H9 (cell line): ENCODE results near the gene GNGT2. TPM values are rescaled to one million over a fixed set of nuclear protein-coding genes. Genes with fewer than 3 reads are reported as not detected.

Source experiments
- DNase-seq: peaks from one replicate; pipeline ENCODE4 v3.0.0-alpha.2; 2017
- H2AFZ ChIP-seq: one replicate; pipeline ENCODE4 v1.6.1; 2013; ENCODE audit warnings: mild to moderate bottlenecking, low read length, control low read depth, moderate library complexity
- H2AK5ac ChIP-seq: 2 replicates; pipeline ENCODE4 v1.6.1; 2013; ENCODE audit warnings: low read length, control low read depth, mixed read lengths; ENCODE audit not compliant: insufficient read length
- H2BK120ac ChIP-seq: one replicate; pipeline ENCODE4 v1.6.1; 2013; ENCODE audit warnings: low read depth, mild to moderate bottlenecking, low read length, control low read depth, inconsistent platforms; ENCODE audit not compliant: poor library complexity, severe bottlenecking
- H2BK12ac ChIP-seq: 2 replicates; pipeline ENCODE4 v1.6.1; 2013; ENCODE audit warnings: low read length, control low read depth, mixed read lengths, low read depth; ENCODE audit not compliant: insufficient read length
- H2BK15ac ChIP-seq: 2 replicates; pipeline ENCODE4 v1.6.1; 2013; ENCODE audit warnings: low read depth, low read length, control low read depth
- H2BK20ac ChIP-seq: one replicate; pipeline ENCODE4 v1.6.1; 2013; ENCODE audit warnings: low read depth, mild to moderate bottlenecking, low read length, control low read depth, inconsistent platforms; ENCODE audit not compliant: poor library complexity, severe bottlenecking
- H2BK5ac ChIP-seq: 2 replicates; pipeline ENCODE4 v1.6.1; 2013; ENCODE audit warnings: low read length, control low read depth, mixed read lengths; ENCODE audit not compliant: insufficient read length
- H3K14ac ChIP-seq: 2 replicates; pipeline ENCODE4 v1.6.1; 2013; ENCODE audit warnings: low read length, control low read depth; ENCODE audit not compliant: insufficient read depth
- H3K18ac ChIP-seq: 2 replicates; pipeline ENCODE4 v1.6.1; 2013; ENCODE audit warnings: low read depth, mild to moderate bottlenecking, mixed read lengths, low read length, control low read depth; ENCODE audit not compliant: insufficient read length
- H3K23ac ChIP-seq: 2 replicates; pipeline ENCODE4 v1.6.1; 2013; ENCODE audit warnings: low read length, control low read depth, mixed read lengths, low read depth; ENCODE audit not compliant: insufficient read length
- H3K23me2 ChIP-seq: 2 replicates; pipeline ENCODE4 v1.6.1; 2013; ENCODE audit warnings: low read depth, mild to moderate bottlenecking, mixed read lengths, low read length, control low read depth; ENCODE audit not compliant: insufficient read length, poor library complexity, severe bottlenecking
- H3K27ac ChIP-seq: 2 replicates; pipeline ENCODE4 v1.5.1; 2013; ENCODE audit warnings: low read length, control low read depth, mixed read lengths, low read depth; ENCODE audit not compliant: insufficient read length
- H3K27me3 ChIP-seq: 2 replicates; pipeline ENCODE4 v1.6.1; 2013; ENCODE audit warnings: low read length, control low read depth, inconsistent platforms; ENCODE audit not compliant: insufficient read depth
- H3K4ac ChIP-seq: 2 replicates; pipeline ENCODE4 v1.6.1; 2013; ENCODE audit warnings: low read depth, mild to moderate bottlenecking, control low read depth, inconsistent platforms, low read length, moderate library complexity
- H3K4me1 ChIP-seq: 2 replicates; pipeline ENCODE4 v1.6.1; 2013; ENCODE audit warnings: low read length, control low read depth, inconsistent platforms; ENCODE audit not compliant: insufficient read depth
- H3K4me2 ChIP-seq: 2 replicates; pipeline ENCODE4 v1.6.1; 2013; ENCODE audit warnings: low read length, control low read depth, mixed read lengths; ENCODE audit not compliant: insufficient read length, insufficient read depth
- H3K56ac ChIP-seq: 2 replicates; pipeline ENCODE4 v1.6.1; 2013; ENCODE audit warnings: low read depth, mild to moderate bottlenecking, mixed read lengths, low read length, control low read depth; ENCODE audit not compliant: insufficient read length
- H3K79me1 ChIP-seq: 2 replicates; pipeline ENCODE4 v1.6.1; 2013; ENCODE audit warnings: low read depth, mild to moderate bottlenecking, moderate library complexity, low read length, control low read depth, inconsistent platforms; ENCODE audit not compliant: insufficient read depth, poor library complexity, severe bottlenecking
- H3K79me2 ChIP-seq: 2 replicates; pipeline ENCODE4 v1.6.1; 2013; ENCODE audit warnings: low read length, control low read depth, inconsistent platforms; ENCODE audit not compliant: insufficient read depth
- H3K9ac ChIP-seq: 2 replicates; pipeline ENCODE4 v1.6.1; 2013; ENCODE audit warnings: low read length, control low read depth, mixed read lengths; ENCODE audit not compliant: insufficient read length; ENCODE audit errors: extremely low read depth
- H3K9me3 ChIP-seq: one replicate; pipeline ENCODE4 v1.6.1; 2013; ENCODE audit warnings: low read depth, low read length, inconsistent platforms; ENCODE audit not compliant: control insufficient read depth
- H3T11ph ChIP-seq: one replicate; pipeline ENCODE4 v1.6.1; 2013; ENCODE audit warnings: mild to moderate bottlenecking, low read length, control low read depth, inconsistent platforms
- H4K20me1 ChIP-seq: one replicate; pipeline ENCODE4 v1.6.1; 2013; ENCODE audit not compliant: control insufficient read depth, insufficient read length, insufficient read depth
- H4K5ac ChIP-seq: 2 replicates; pipeline ENCODE4 v1.6.1; 2013; ENCODE audit warnings: low read depth, mild to moderate bottlenecking, mixed read lengths, low read length, control low read depth; ENCODE audit not compliant: insufficient read length
- H4K8ac ChIP-seq: replicated peaks from 2 replicates; pipeline ENCODE4 v1.6.1; 2013; ENCODE audit warnings: low read length, control low read depth, mixed read lengths, low read depth; ENCODE audit not compliant: insufficient read length
- H4K91ac ChIP-seq: 2 replicates; pipeline ENCODE4 v1.6.1; 2013; ENCODE audit warnings: low read depth, mild to moderate bottlenecking, moderate library complexity, mixed read lengths, low read length, control low read depth; ENCODE audit not compliant: insufficient read length
- H3K27ac Mint-ChIP-seq, 3 experiments: 2 replicates in 2 of 3; 3 replicates in 1 of 3; pipeline ENCODE4 v1.8.0; 2020 to 2021; ENCODE audit warnings: mixed read lengths in 3 of 3, mild to moderate bottlenecking in 1 of 3, moderate library complexity in 1 of 3
- H3K27me3 Mint-ChIP-seq: 2 replicates; pipeline ENCODE4 v1.8.0; 2021; ENCODE audit warnings: low read depth, mild to moderate bottlenecking, moderate library complexity, mixed read lengths
- H3K36me3 Mint-ChIP-seq, 3 experiments: 2 replicates in 2 of 3; 3 replicates in 1 of 3; pipeline ENCODE4 v1.8.0; 2020 to 2021; ENCODE audit warnings: low read depth in 3 of 3, mixed read lengths in 3 of 3; ENCODE audit not compliant: insufficient read depth in 1 of 3
- H3K4me1 Mint-ChIP-seq, 2 experiments: 2 replicates each; pipeline ENCODE4 v1.8.0; 2020; ENCODE audit warnings: mixed read lengths in 2 of 2
- H3K4me3 Mint-ChIP-seq, 2 experiments: 2 replicates in 1 of 2; 3 replicates in 1 of 2; pipeline ENCODE4 v1.8.0; 2020 to 2021; ENCODE audit warnings: mild to moderate bottlenecking in 2 of 2, mixed read lengths in 2 of 2, moderate library complexity in 1 of 2
- H3K9me3 Mint-ChIP-seq, 2 experiments: 2 replicates in 1 of 2; 3 replicates in 1 of 2; pipeline ENCODE4 v1.8.0; 2020; ENCODE audit warnings: mild to moderate bottlenecking in 2 of 2, mixed read lengths in 2 of 2, moderate library complexity in 1 of 2
- CTCF ChIP-seq: fragments of 200-600 bp; sonication (generic); conservative IDR thresholded peaks from 3 replicates; pipeline ENCODE4 v1.8.0; 2021; ENCODE audit warnings: antibody characterized with exemption, mild to moderate bottlenecking
- WGBS: extraction: QIAGEN DNeasy Blood & Tissue Kit; methylation state at CpG from one replicate; pipeline ENCODE4 v1.1.7; 2013; ENCODE audit warnings: missing lambda C conversion rate, low lambda C conversion rate, mixed read lengths; ENCODE audit not compliant: insufficient read length; ENCODE audit errors: extremely low coverage; 5-methylcytosine and 5-hydroxymethylcytosine counted together
- total RNA-seq: library from RNA; stranded (reverse); gene quantifications from 2 replicates; pipeline ENCODE4 v1.2.1, GENCODE V29; 2021

GNGT2 gene
- total RNA-seq, 1 experiment from 2014 or later = 0.42 TPM

GRCh38 chr17:49193513-49194296, 16.7 kb downstream of the GNGT2 start:
- H3K27ac ChIP-seq = no peak overlapping the region
- no peak overlapping the region for H2BK5ac ChIP-seq
- TF ChIP-seq CTCF = no peak

More at GRCh38 chr17:49193513-49194296, 16.7 kb downstream of the GNGT2 start:
- DNase-seq = peak; percentile 79
- Histone ChIP-seq H3K23me2 (peaks cover 6% of the 10 kb centered on the region), H2AK5ac (no peak overlapping the region), H3K9me3 (no peaks in the 10 kb centered on the region), H4K5ac (no peak overlapping the region), H2BK15ac (no peak overlapping the region), H3T11ph (no peak overlapping the region), H2BK120ac (no peak overlapping the region), H4K91ac (no peak overlapping the region), H4K8ac (no peak overlapping the region), H2AFZ (peak overlapping the region; percentile 58), H3K79me1 (no peaks in the 10 kb centered on the region), H3K79me2 (no peaks in the 10 kb centered on the region), H2BK20ac (no peak overlapping the region), H3K27me3 (no peaks in the 10 kb centered on the region), H2BK12ac (no peak overlapping the region), H4K20me1 (no peaks in the 10 kb centered on the region), H3K4me2 (peak overlapping the region; percentile 74), H3K18ac (peak overlapping the region; percentile 12), H3K56ac (no peak overlapping the region), H3K9ac (peak overlapping the region; percentile 40), H3K23ac (no peak overlapping the region), H3K4ac (no peak overlapping the region), H3K4me1 (no peaks in the 10 kb centered on the region; the same call in 1 of the 2 replicates), H3K14ac (no peak overlapping the region)
- Mint-ChIP-seq H3K36me3 (no peaks in the 10 kb centered on the region), H3K4me1 (peaks cover 8 to 13% of the 10 kb centered on the region in 2 experiments), H3K4me3 (peak overlapping the region; percentile 91 to 92), H3K9me3 (no peaks in the 10 kb centered on the region), H3K27ac (peak overlapping the region; percentile 30 to 94 (median 67); a peak in 6 of 7 replicates), H3K27me3 (peaks cover 2% of the 10 kb centered on the region)
- WGBS = no CpG with 5 or more reads among the region's 21 CpGs
